Mesenchymal stem cell (in vitro differentiated cells and primary cell): ENCODE data around the gene ZBTB46.
A peak's percentile ranks its signal among the peaks of the same experiment; 100 is the strongest.

Experiments used
- DNase-seq: peaks from one replicate; pipeline ENCODE4 v3.0.0-alpha.2; 2013
- H2AFZ ChIP-seq: one replicate; pipeline ENCODE4 v1.6.1; 2013; ENCODE audit warnings: low read depth, mild to moderate bottlenecking, control low read depth, inconsistent platforms, low read length, moderate library complexity
- H2AK5ac ChIP-seq: 2 replicates; pipeline ENCODE4 v1.6.1; 2013; ENCODE audit warnings: low read length, moderate library complexity, mild to moderate bottlenecking, inconsistent platforms; ENCODE audit not compliant: severe bottlenecking
- H2BK120ac ChIP-seq: one replicate; pipeline ENCODE4 v1.6.1; 2013; ENCODE audit warnings: low read depth, mild to moderate bottlenecking, inconsistent platforms, low read length, moderate library complexity
- H2BK12ac ChIP-seq, 2 experiments: one replicate each; pipeline ENCODE4 v1.6.1; 2013; ENCODE audit warnings: inconsistent platforms in 2 of 2, low read length in 2 of 2, mild to moderate bottlenecking in 2 of 2, moderate library complexity in 2 of 2, control low read depth in 1 of 2
- H2BK15ac ChIP-seq: one replicate; pipeline ENCODE4 v1.6.1; 2013; ENCODE audit warnings: mild to moderate bottlenecking, low read depth, inconsistent platforms; ENCODE audit not compliant: poor library complexity, severe bottlenecking
- H2BK5ac ChIP-seq: 2 replicates; pipeline ENCODE4 v1.6.1; 2013; ENCODE audit warnings: low read depth, mild to moderate bottlenecking, low read length, control low read depth, inconsistent platforms; ENCODE audit not compliant: poor library complexity, severe bottlenecking
- H3K14ac ChIP-seq, 2 experiments: one replicate each; pipeline ENCODE4 v1.6.1; 2013; ENCODE audit warnings: inconsistent platforms in 2 of 2, low read length in 2 of 2, control low read depth in 1 of 2, mild to moderate bottlenecking in 1 of 2, moderate library complexity in 1 of 2
- H3K18ac ChIP-seq, 2 experiments: one replicate each; pipeline ENCODE4 v1.6.1; 2013; ENCODE audit warnings: inconsistent platforms in 2 of 2, low read length in 2 of 2, control low read depth in 1 of 2, low read depth in 1 of 2, mild to moderate bottlenecking in 1 of 2
- H3K23ac ChIP-seq, 2 experiments: one replicate each; pipeline ENCODE4 v1.6.1; 2013; ENCODE audit warnings: inconsistent platforms in 2 of 2, low read length in 2 of 2, mild to moderate bottlenecking in 2 of 2, moderate library complexity in 2 of 2, control low read depth in 1 of 2
- H3K27ac ChIP-seq: 2 replicates; pipeline ENCODE4 v1.5.1; 2013; ENCODE audit warnings: mild to moderate bottlenecking, moderate library complexity, low read length, control low read depth, inconsistent platforms; ENCODE audit not compliant: poor library complexity, severe bottlenecking
- H3K27me3 ChIP-seq, 2 experiments: 2 replicates each; pipeline versions ENCODE4 v1.6.1 to v1.7.0; 2013; ENCODE audit warnings: low read length in 2 of 2, mild to moderate bottlenecking in 2 of 2, moderate library complexity in 2 of 2, control low read depth in 1 of 2, inconsistent platforms in 1 of 2; ENCODE audit not compliant: control insufficient read depth in 1 of 2, insufficient read depth in 1 of 2
- H3K36me3 ChIP-seq, 2 experiments: 2 replicates each; pipeline versions ENCODE4 v1.6.1 to v1.7.0; 2013; ENCODE audit warnings: low read length in 2 of 2, control low read depth in 1 of 2, inconsistent platforms in 1 of 2, low read depth in 1 of 2, mild to moderate bottlenecking in 1 of 2; ENCODE audit not compliant: insufficient read depth in 2 of 2, control insufficient read depth in 1 of 2
- H3K4ac ChIP-seq, 2 experiments: one replicate each; pipeline ENCODE4 v1.6.1; 2013; ENCODE audit warnings: inconsistent platforms in 2 of 2, low read length in 2 of 2, mild to moderate bottlenecking in 2 of 2, moderate library complexity in 2 of 2, control low read depth in 1 of 2, low read depth in 1 of 2
- H3K4me1 ChIP-seq: 2 replicates; pipeline ENCODE4 v1.6.1; 2013; ENCODE audit warnings: low read depth, low read length, control low read depth; ENCODE audit not compliant: control insufficient read depth, insufficient read depth
- H3K4me2 ChIP-seq: 2 replicates; pipeline ENCODE4 v1.6.1; 2013; ENCODE audit warnings: low read length, mild to moderate bottlenecking, inconsistent platforms; ENCODE audit not compliant: poor library complexity, severe bottlenecking
- H3K4me3 ChIP-seq, 2 experiments: 2 replicates each; pipeline versions ENCODE4 v1.5.1 to v1.7.0; 2013; ENCODE audit warnings: low read length in 2 of 2, mild to moderate bottlenecking in 2 of 2, control low read depth in 1 of 2, low read depth in 1 of 2; ENCODE audit not compliant: insufficient read depth in 1 of 2
- H3K79me1 ChIP-seq: replicated peaks from 2 replicates; pipeline ENCODE4 v1.6.1; 2013; ENCODE audit warnings: mild to moderate bottlenecking, control low read depth, low read length, inconsistent platforms; ENCODE audit not compliant: poor library complexity, severe bottlenecking
- H3K9ac ChIP-seq: 2 replicates; pipeline ENCODE4 v1.7.0; 2013; ENCODE audit warnings: mild to moderate bottlenecking, low read length, moderate library complexity
- H3K9me3 ChIP-seq: 2 replicates; pipeline ENCODE4 v1.7.0; 2013; ENCODE audit warnings: mild to moderate bottlenecking, low read length; ENCODE audit not compliant: control insufficient read depth
- H4K8ac ChIP-seq: one replicate; pipeline ENCODE4 v1.6.1; 2013; ENCODE audit warnings: inconsistent platforms, mild to moderate bottlenecking, low read length, moderate library complexity
- H4K91ac ChIP-seq: one replicate; pipeline ENCODE4 v1.6.1; 2013; ENCODE audit warnings: mild to moderate bottlenecking, low read length, inconsistent platforms
- WGBS: methylation state at CpG from one replicate; pipeline ENCODE4 v1.1.7; 2013; ENCODE audit warnings: mixed read lengths; 5-methylcytosine and 5-hydroxymethylcytosine counted together

The ZBTB46 gene

GRCh38 chr20:63718996-63719395 lies 112.1 kb downstream of the ZBTB46 start:
- Histone ChIP-seq H3K14ac (no peak overlapping the region), H3K9me3 (peaks cover 28% of the 10 kb centered on the region), H2BK12ac (no peak overlapping the region), H2AK5ac (no peak overlapping the region), H2BK120ac (no peak overlapping the region), H2AFZ (no peak overlapping the region), H3K4me1 (no peaks in the 10 kb centered on the region), H3K27ac (no peak overlapping the region), H3K36me3 (peaks cover 56 to 66% of the 10 kb centered on the region in 2 experiments), H3K9ac (no peak overlapping the region), H4K91ac (no peak overlapping the region), H2BK15ac (no peak overlapping the region), H3K4me2 (no peak overlapping the region), H3K4me3 (peak overlapping the region in 1 of 2 experiments; percentile 10), H4K8ac (no peak overlapping the region), H2BK5ac (no peak overlapping the region), H3K79me1 (peaks cover 26% of the 10 kb centered on the region), H3K23ac (no peak overlapping the region), H3K27me3 (no peaks in the 10 kb centered on the region), H3K4ac (no peak overlapping the region), H3K18ac (no peak overlapping the region)
- WGBS, result 100% methylated on average over 1 of the region's 2 CpGs
- DNase-seq, result no peak

- H3K36me3 ChIP-seq, result peaks cover 62 to 83% of the 10 kb centered on the region in 2 experiments
- no peak overlapping the region for H3K27ac ChIP-seq
- 100% methylated on average over 2 of the region's 5 CpGs for WGBS
- H2BK5ac ChIP-seq, result no peak overlapping the region
- no peak overlapping the region for H2AFZ ChIP-seq
- no peak overlapping the region for H2BK15ac ChIP-seq
- no peak overlapping the region for H3K14ac ChIP-seq
- H3K79me1 ChIP-seq, result peaks cover 12% of the 10 kb centered on the region
- H3K4me1 ChIP-seq, result no peaks in the 10 kb centered on the region
- peaks cover 32% of the 10 kb centered on the region for H3K9me3 ChIP-seq
- H2AK5ac ChIP-seq, result no peak overlapping the region
- no peak overlapping the region for H3K9ac ChIP-seq
- no peak overlapping the region for H3K4me3 ChIP-seq
- no peak overlapping the region for H4K91ac ChIP-seq
- no peak overlapping the region for H2BK120ac ChIP-seq
- no peak for DNase-seq
- no peak overlapping the region for H3K23ac ChIP-seq
- no peak overlapping the region for H4K8ac ChIP-seq
- no peak overlapping the region for H3K4me2 ChIP-seq
- no peak overlapping the region for H3K18ac ChIP-seq
- H3K27me3 ChIP-seq, result no peaks in the 10 kb centered on the region
- H3K4ac ChIP-seq, result no peak overlapping the region
- H2BK12ac ChIP-seq, result no peak overlapping the region
These were observed 116.2 kb downstream of the ZBTB46 start for GRCh38 chr20:63714858-63715257.

- Histone ChIP-seq H2BK5ac (no peak overlapping the region), H2AK5ac (no peak overlapping the region), H3K4ac (no peak overlapping the region), H3K18ac (no peak overlapping the region), H2BK120ac (no peak overlapping the region), H3K79me1 (peaks cover 6% of the 10 kb centered on the region), H3K4me1 (peaks cover 11% of the 10 kb centered on the region), H3K27me3 (no peaks in the 10 kb centered on the region), H3K4me2 (no peak overlapping the region), H3K9ac (no peak overlapping the region), H2AFZ (no peak overlapping the region), H3K23ac (no peak overlapping the region), H3K36me3 (peaks cover 55 to 72% of the 10 kb centered on the region in 2 experiments), H2BK15ac (no peak overlapping the region), H3K9me3 (peaks cover 25% of the 10 kb centered on the region), H3K27ac (no peak overlapping the region), H3K14ac (no peak overlapping the region), H3K4me3 (no peak overlapping the region), H2BK12ac (no peak overlapping the region), H4K8ac (no peak overlapping the region), H4K91ac (no peak overlapping the region)
- 100% methylated on average over 1 of the region's 1 CpG for WGBS
- DNase-seq, result no peak
These were observed 118.9 kb downstream of the ZBTB46 start for GRCh38 chr20:63712191-63712590.

GRCh38 chr20:63711085-63711645 lies 119.9 kb downstream of the ZBTB46 start:
- Histone ChIP-seq H3K9ac (no peak overlapping the region), H3K4me2 (no peak overlapping the region), H3K4me1 (peaks cover 18% of the 10 kb centered on the region), H3K79me1 (peaks cover 3% of the 10 kb centered on the region), H3K14ac (no peak overlapping the region), H2BK15ac (no peak overlapping the region), H4K91ac (no peak overlapping the region), H3K23ac (no peak overlapping the region), H3K36me3 (peaks cover 52 to 71% of the 10 kb centered on the region in 2 experiments), H3K27me3 (no peaks in the 10 kb centered on the region), H3K9me3 (peaks cover 23% of the 10 kb centered on the region), H3K4ac (no peak overlapping the region), H2BK5ac (no peak overlapping the region), H2BK12ac (no peak overlapping the region), H3K27ac (no peak overlapping the region), H2AK5ac (no peak overlapping the region), H3K4me3 (no peak overlapping the region), H4K8ac (no peak overlapping the region), H3K18ac (no peak overlapping the region), H2AFZ (no peak overlapping the region), H2BK120ac (no peak overlapping the region)
- DNase-seq, result no peak
- WGBS, result 87% methylated on average over 12 of the region's 12 CpGs
